GM20000 (cell line): ENCODE results near the gene TLX3.

Source experiments
- DNase-seq: peaks from one replicate; pipeline ENCODE4 v3.0.0; 2012; ENCODE audit warnings: low spot score
- TF ChIP-seq, protein P1 (sequence below): IDR thresholded peaks from 2 replicates; pipeline ENCODE4 v1.5.1; 2012; ENCODE audit warnings: mild to moderate bottlenecking, control low read depth; ENCODE audit errors: extremely low read depth, missing control alignments

The TLX3 gene

DNA sequence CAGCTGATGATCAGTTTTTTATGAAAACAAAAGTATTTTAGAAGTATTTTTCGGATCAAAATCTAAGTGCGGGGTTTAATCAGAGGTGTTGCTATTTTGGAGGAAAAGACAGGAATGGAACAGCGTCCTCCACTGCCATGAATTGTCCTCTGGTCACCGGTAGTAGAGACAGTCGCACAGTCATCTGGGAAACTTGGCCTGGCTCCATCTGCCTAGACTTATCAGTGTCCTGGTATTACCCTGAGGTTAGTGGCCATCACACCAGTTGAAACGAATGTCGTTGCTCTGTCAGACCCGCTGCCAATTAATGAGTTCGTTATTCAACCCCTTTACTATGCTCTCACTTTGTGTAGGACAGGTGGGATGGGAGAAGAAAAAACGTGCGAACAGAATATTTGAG, 8.2 kb downstream of the TLX3 start:
- no peak for DNase-seq
- TF ChIP-seq, protein P1, sequence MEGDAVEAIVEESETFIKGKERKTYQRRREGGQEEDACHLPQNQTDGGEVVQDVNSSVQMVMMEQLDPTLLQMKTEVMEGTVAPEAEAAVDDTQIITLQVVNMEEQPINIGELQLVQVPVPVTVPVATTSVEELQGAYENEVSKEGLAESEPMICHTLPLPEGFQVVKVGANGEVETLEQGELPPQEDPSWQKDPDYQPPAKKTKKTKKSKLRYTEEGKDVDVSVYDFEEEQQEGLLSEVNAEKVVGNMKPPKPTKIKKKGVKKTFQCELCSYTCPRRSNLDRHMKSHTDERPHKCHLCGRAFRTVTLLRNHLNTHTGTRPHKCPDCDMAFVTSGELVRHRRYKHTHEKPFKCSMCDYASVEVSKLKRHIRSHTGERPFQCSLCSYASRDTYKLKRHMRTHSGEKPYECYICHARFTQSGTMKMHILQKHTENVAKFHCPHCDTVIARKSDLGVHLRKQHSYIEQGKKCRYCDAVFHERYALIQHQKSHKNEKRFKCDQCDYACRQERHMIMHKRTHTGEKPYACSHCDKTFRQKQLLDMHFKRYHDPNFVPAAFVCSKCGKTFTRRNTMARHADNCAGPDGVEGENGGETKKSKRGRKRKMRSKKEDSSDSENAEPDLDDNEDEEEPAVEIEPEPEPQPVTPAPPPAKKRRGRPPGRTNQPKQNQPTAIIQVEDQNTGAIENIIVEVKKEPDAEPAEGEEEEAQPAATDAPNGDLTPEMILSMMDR, result no peak

DNA sequence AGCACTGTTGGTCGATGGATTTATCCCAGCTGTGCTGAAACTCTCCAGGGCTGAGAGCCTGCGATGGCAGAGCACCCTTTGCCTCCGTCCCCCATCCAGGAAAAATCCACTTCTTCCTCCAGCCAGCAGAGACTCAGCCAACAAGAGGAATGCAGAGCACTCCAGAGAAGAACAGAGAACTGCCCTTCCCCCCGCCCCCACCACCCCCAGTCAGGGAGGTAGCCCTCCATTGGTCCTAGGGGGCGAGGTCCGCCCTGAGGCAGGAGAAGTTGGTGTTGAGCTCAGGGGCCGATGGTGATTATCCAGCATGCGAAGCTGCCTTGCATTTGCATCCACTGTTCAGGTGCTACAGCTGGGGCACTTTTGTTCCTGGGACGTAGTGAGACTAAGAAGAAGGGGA, 9.0 kb downstream of the TLX3 start:
- DNase-seq, result no peak
- TF ChIP-seq, protein P1, result no peak

GRCh38 chr5:171321447-171321846, 12.4 kb downstream of the TLX3 start:
- TF ChIP-seq, protein P1, result no peak
- no peak for DNase-seq

DNA sequence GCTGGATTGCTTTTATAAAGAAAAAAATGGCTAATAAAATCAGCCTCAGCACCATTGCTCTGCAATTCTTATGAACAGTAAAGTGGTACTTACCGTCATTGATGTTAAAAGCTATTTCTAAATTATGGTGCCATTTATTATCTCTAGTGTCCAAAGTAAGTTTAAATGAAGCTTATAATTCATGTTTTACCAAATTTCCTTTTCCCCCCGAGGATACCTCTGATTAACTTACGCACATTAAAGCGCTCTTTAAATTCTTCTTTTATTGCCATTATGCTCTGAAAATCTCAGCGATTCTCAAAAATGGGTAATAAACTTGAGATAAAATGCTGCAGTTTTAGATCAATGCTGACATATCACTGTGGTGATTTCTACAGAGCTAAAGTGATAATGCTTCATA, 13.5 kb downstream of the TLX3 start:
- TF ChIP-seq, protein P1, result no peak
- DNase-seq, result no peak

DNA sequence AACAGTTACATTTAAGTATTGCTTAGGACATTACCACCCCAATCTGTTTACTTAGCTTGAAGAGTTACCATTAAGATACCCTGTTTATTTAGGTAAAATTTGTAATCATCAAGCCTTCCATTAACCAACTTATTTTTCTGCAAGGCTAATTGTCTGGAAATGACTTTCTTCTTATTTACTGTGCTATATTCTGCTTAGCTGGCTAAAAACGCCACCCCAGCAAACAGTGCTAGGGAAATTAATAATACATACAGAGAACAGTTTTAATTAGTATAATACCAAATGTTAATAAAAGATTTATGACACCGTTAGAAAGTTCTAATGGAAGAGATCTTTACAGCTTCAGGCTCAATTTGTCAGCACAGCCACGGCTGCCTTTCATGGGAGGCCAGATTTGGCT, 14.0 kb downstream of the TLX3 start:
- DNase-seq, result no peak
- TF ChIP-seq, protein P1, result no peak

- no peak for DNase-seq
- TF ChIP-seq, protein P1, result no peak
Observed at GRCh38 chr5:171323806-171324632, 15.0 kb downstream of the TLX3 start.

DNA sequence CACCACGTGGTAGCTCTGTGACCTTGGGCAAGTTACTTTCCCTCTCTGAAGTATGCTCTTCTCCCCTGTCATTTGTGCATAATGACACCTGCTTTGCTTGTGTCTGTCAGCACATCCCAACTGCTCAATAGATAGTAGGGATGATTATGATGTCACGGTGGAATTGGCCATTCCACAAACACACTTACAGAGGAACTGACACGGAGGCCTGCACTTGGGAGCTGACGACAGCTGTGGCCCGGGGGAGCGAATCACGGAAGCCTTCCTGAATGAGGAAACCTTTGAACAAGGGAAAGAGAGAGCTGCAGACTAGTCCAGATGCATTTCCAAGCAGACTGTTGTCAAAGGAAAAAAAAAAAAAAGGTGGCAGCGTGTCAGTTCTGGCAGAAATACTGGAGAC, 21.0 kb downstream of the TLX3 start:
- no peak for DNase-seq
- TF ChIP-seq, protein P1, result no peak
